ENCODE measurements around the gene ZNF341. TPM values are rescaled to one million over a fixed set of nuclear protein-coding genes. Genes with fewer than 3 reads are reported as not detected.
"Not testable (repeated sequence)": the region's sequence is repeated elsewhere in the genome, so short reads cannot be mapped to it uniquely, and the experiment has no call there.

The ZNF341 gene
- total RNA-seq, 1 donor from 2014 or later = 6.7 TPM

DNA sequence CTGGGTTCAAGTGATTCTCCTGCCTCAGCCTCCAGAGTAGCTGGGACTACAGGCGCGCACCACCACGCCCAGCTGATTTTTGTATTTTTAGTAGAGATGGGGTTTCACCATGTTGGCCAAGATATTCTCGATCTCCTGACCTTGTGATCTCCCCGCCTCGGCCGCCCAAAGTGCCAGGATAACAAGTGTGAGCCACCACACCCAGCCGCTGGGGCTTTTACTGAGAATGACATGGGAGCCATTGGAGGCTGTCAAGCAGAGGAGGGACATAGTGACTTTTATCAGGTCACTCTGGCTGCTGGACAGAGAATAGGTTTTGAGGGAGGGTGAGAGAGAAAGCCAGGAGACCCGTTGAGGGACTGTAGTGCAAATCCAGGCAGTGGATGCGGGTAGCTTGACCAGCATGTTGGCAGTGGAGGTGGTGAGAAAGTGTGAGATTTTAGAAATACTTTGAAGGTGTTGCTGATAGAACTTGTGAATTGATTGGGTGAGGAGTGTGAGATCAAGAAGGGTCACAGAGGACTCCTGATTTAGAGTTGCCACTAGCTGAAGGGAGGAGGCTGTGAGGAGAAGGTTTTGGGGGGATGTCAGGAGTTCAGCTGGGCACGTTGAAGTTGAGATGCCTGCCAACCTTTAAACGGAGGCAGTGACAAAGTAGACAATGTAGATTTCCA is 14.7 kb downstream of the ZNF341 start:
- no peak overlapping the region for H3K27ac Mint-ChIP-seq
- H3K9me3 Mint-ChIP-seq = no peaks in the 10 kb centered on the region
- intact Hi-C loops (cut with micrococcal nuclease) = no loop called here
- peaks cover 6% of the 10 kb centered on the region for H3K36me3 Mint-ChIP-seq (ENCODE audit: low read depth)
- no peaks in the 10 kb centered on the region for H3K27me3 Mint-ChIP-seq (ENCODE audit: insufficient read depth)
- DNase-seq (ENCODE audit: low spot score) = no peak
- peaks cover 8% of the 10 kb centered on the region for H3K4me1 Mint-ChIP-seq (ENCODE audit: low read depth)
- no peak overlapping the region for H3K4me3 Mint-ChIP-seq

DNA sequence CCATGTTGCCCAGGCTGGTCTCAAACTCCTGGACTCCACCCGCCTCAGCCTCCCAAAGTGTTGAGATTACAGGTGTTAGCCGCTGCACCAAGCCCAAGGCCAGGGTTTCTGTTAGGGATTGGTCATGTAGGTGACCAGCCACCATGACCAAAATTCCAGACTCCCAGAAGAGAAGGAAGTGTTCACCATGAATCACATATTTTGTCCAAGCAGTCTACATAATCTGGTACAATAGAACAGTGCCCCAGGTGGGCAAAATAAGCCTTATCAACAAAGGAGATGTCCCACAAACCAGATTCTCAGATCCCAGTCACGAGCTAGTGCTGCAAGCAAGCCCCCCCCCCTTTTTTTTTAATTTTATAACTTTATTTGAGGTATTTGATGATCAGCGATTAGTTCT is 20.0 kb downstream of the ZNF341 start:
- intact Hi-C loops (cut with micrococcal nuclease) = no loop called here
- no peak overlapping the region for H3K27ac Mint-ChIP-seq
- no peaks in the 10 kb centered on the region for H3K4me1 Mint-ChIP-seq (ENCODE audit: low read depth)
- H3K36me3 Mint-ChIP-seq (ENCODE audit: low read depth) = peaks cover 7% of the 10 kb centered on the region
- DNase-seq (ENCODE audit: low spot score) = no peak
- no peak overlapping the region for H3K4me3 Mint-ChIP-seq
- H3K27me3 Mint-ChIP-seq (ENCODE audit: insufficient read depth) = no peaks in the 10 kb centered on the region
- H3K9me3 Mint-ChIP-seq = no peaks in the 10 kb centered on the region

DNA sequence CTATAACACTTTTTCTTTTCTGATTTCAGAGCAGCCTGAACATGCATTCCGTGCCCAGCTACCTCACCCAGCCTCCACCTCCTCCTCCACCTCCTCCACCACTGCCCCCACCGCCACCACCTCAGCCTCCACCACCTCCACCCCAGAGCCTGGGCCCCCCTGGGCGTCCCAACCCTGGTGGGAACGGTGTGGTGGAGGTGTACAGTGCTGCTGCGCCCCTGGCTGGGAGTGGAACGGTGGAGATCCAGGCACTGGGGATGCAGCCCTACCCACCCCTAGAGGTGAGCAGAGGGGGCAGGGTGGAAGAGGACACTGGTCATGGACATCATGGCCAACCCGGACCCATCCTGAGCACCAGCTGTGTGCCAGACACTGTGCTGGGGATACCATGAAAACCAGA is 21.3 kb downstream of the ZNF341 start:
- Mint-ChIP-seq H3K27me3 (ENCODE audit: insufficient read depth) (no peaks in the 10 kb centered on the region), H3K4me3 (no peak overlapping the region), H3K9me3 (peaks cover 6% of the 10 kb centered on the region), H3K4me1 (ENCODE audit: low read depth) (peaks cover 5% of the 10 kb centered on the region), H3K36me3 (ENCODE audit: low read depth) (peaks cover 18% of the 10 kb centered on the region), H3K27ac (no peak overlapping the region)
- DNase-seq (ENCODE audit: low spot score) = no peak
- intact Hi-C loops (cut with micrococcal nuclease) = no loop called here

DNA sequence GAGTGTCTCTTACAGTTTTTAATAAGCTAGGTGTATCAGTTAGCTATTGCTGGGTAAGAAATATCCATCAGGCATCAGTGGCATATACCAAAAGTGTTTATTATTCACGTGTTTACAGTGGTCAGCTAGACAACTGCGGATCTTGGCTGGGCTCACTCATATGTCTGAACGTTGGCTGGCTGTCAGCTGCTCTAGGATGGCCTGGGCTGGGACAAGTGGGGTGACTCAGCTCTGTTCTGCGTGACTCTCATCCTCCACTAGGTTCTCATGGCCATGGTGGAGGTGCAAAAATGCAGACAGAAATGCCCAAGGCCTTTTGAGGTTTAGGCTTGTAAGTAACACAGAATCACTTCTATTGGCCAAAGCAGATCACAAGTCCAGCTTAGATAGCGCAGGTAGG is 22.0 kb downstream of the ZNF341 start:
- Mint-ChIP-seq H3K4me1 (ENCODE audit: low read depth) (peaks cover 5% of the 10 kb centered on the region), H3K4me3 (no peak overlapping the region), H3K9me3 (peaks cover 6% of the 10 kb centered on the region), H3K27ac (no peak overlapping the region), H3K36me3 (ENCODE audit: low read depth) (peaks cover 21% of the 10 kb centered on the region), H3K27me3 (ENCODE audit: insufficient read depth) (no peaks in the 10 kb centered on the region)
- intact Hi-C loops (cut with micrococcal nuclease) = no loop called here
- DNase-seq (ENCODE audit: low spot score) = no peak

DNA sequence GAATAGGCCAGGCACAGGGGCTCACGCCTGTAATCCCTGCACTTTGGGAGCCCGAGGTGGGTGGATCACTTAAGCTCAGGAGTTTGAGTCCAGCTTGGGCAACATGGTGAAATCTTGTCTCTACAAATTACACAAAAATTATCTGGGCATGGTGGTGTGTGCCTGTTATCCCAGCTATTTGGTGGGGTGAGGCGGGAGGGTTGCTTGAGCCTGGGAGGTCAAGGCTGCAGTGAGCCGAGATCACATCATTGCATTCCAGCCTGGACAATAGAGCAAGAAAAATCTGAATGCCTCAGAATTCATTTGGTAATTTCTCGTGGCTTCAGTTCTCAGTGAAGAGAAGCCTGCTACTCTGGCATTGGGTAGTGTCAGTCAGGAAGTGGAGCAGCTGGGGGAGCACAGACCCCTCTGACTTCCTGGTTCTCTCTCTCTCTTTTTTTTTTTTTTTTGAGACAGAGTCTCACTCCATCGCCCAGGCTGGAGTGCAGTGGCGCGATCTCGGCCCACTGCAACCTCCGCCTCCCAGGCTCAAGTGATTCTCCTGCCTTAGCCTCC is 24.2 kb downstream of the ZNF341 start:
- H3K4me1 Mint-ChIP-seq (ENCODE audit: low read depth); H3K9me3 Mint-ChIP-seq; H3K27ac Mint-ChIP-seq; DNase-seq (ENCODE audit: low spot score); H3K27me3 Mint-ChIP-seq (ENCODE audit: insufficient read depth); intact Hi-C loops (cut with micrococcal nuclease); H3K4me3 Mint-ChIP-seq: not testable (repeated sequence)
- peaks cover 25% of the 10 kb centered on the region for H3K36me3 Mint-ChIP-seq (ENCODE audit: low read depth)

DNA sequence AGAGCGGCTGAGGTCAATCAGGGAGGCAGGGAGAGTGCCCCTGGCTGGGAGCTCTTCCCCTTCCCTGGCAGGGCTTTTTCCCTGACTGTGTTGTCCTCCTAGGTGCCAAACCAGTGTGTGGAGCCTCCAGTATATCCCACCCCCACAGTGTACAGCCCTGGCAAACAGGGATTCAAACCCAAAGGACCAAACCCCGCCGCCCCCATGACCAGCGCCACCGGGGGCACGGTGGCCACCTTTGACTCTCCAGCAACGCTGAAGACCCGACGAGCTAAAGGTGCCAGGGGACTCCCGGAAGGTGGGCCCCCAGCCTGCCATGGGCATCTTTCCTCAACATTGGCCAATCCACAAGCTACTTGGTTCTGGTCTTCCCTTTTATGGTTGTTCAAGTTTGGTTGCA is 25.2 kb downstream of the ZNF341 start:
- Mint-ChIP-seq H3K9me3 (peaks cover 6% of the 10 kb centered on the region), H3K27me3 (ENCODE audit: insufficient read depth) (no peaks in the 10 kb centered on the region), H3K4me1 (ENCODE audit: low read depth) (peaks cover 5% of the 10 kb centered on the region), H3K4me3 (no peak overlapping the region), H3K27ac (no peak overlapping the region), H3K36me3 (ENCODE audit: low read depth) (peaks cover 21% of the 10 kb centered on the region)
- no peak for DNase-seq (ENCODE audit: low spot score)
- intact Hi-C loops (cut with micrococcal nuclease) = no loop called here

DNA sequence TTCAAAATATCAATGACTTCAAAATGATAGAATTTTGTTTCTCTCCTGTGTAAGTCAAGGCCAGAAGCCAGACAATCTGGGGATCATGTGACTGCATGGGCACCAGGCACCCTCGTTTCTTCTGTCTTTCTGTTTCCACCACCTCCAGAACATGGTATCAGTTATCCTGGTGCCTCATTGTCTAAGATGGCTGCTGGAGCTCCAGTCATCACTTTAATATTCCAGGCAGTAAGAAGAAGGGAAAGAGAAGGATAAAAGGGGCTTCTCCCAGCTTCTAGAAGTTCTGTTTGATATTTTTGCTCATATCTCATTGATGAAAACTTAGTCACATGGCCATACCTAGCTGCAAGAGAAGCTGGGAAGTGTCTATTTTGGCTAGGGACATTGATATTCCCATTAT is 25.7 kb downstream of the ZNF341 start:
- peaks cover 21% of the 10 kb centered on the region for H3K36me3 Mint-ChIP-seq (ENCODE audit: low read depth)
- H3K9me3 Mint-ChIP-seq = peaks cover 6% of the 10 kb centered on the region
- H3K27me3 Mint-ChIP-seq (ENCODE audit: insufficient read depth) = no peaks in the 10 kb centered on the region
- H3K4me3 Mint-ChIP-seq = no peak overlapping the region
- DNase-seq (ENCODE audit: low spot score) = no peak
- H3K4me1 Mint-ChIP-seq (ENCODE audit: low read depth) = peaks cover 5% of the 10 kb centered on the region
- no peak overlapping the region for H3K27ac Mint-ChIP-seq
- intact Hi-C loops (cut with micrococcal nuclease) = no loop called here

DNA sequence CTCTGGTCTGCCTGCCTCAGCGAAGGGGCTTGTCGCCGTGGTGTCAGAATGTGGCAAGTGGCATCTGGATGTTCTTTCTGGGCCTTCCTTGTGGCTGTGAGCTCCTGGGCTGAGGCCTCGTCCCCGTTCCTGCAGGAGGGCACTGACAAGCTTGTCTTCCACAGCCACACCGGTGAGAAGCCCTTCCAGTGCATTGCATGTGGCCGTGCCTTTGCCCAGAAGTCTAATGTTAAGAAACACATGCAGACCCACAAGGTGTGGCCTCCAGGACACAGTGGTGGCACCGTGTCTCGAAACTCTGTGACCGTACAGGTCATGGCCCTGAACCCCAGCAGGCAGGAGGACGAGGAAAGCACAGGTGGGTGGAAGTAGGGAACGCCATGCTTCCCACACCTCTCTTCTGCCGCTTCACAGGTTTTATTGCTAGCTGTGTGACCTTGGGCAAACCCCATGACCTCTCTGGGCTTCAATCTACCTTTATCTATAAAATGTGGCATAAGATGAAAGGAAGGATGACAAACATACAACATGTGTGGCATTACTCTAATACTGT is 30.0 kb downstream of the ZNF341 start:
- Mint-ChIP-seq H3K9me3 (peaks cover 6% of the 10 kb centered on the region), H3K4me3 (no peak overlapping the region), H3K4me1 (ENCODE audit: low read depth) (peaks cover 5% of the 10 kb centered on the region), H3K36me3 (ENCODE audit: low read depth) (peaks cover 23% of the 10 kb centered on the region), H3K27me3 (ENCODE audit: insufficient read depth) (no peaks in the 10 kb centered on the region), H3K27ac (no peak overlapping the region)
- no peak for DNase-seq (ENCODE audit: low spot score)
- intact Hi-C loops (cut with micrococcal nuclease) = no loop called here

DNA sequence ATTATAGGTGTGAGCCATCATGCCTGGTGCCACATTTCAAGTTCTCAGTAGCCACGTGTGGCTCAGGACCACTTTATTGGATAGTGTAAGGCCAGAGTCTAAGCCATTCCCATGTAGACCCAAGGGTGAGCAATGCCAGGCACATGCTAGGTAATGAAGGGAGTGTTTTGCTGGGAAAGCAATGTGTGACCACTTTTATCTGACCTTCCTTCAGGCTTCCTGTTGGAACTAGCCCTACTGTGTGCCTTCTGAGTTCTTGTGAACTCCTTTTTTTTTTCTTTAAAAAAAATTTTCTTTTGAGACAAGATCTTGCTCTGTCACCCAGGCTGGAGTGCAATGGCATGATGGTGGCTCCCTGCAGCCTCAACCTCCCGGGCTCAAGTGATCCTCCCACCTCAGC is 33.3 kb downstream of the ZNF341 start:
- intact Hi-C loops (cut with micrococcal nuclease) = no loop called here
- no peak for DNase-seq (ENCODE audit: low spot score)
- Mint-ChIP-seq H3K27ac (no peak overlapping the region), H3K9me3 (no peaks in the 10 kb centered on the region), H3K4me1 (ENCODE audit: low read depth) (no peaks in the 10 kb centered on the region), H3K4me3 (no peak overlapping the region), H3K36me3 (ENCODE audit: low read depth) (peaks cover 15% of the 10 kb centered on the region), H3K27me3 (ENCODE audit: insufficient read depth) (no peaks in the 10 kb centered on the region)

DNA sequence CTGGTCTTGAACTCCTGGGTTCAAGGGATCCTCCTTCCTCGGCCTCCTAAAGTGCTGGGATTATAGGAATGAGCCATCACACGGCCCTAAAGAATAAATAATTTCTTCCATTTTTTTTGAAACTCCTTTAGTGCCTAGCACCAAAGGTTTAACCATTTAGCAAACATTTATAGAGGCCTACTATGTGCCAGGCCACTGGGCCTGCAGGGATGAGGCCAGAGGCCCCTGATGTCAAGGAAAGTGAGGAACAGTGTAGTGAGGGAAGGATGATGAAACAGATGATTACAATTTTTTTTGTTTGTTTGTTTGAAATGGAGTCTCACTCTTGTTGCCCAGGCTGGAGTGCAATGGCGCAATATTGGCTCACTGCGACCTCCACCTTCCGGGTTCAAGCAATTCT is 33.8 kb downstream of the ZNF341 start:
- intact Hi-C loops (cut with micrococcal nuclease) = no loop called here
- DNase-seq (ENCODE audit: low spot score) = no peak
- H3K9me3 Mint-ChIP-seq = no peaks in the 10 kb centered on the region
- no peak overlapping the region for H3K27ac Mint-ChIP-seq
- peaks cover 15% of the 10 kb centered on the region for H3K36me3 Mint-ChIP-seq (ENCODE audit: low read depth)
- no peaks in the 10 kb centered on the region for H3K27me3 Mint-ChIP-seq (ENCODE audit: insufficient read depth)
- H3K4me1 Mint-ChIP-seq (ENCODE audit: low read depth) = no peaks in the 10 kb centered on the region
- no peak overlapping the region for H3K4me3 Mint-ChIP-seq

DNA sequence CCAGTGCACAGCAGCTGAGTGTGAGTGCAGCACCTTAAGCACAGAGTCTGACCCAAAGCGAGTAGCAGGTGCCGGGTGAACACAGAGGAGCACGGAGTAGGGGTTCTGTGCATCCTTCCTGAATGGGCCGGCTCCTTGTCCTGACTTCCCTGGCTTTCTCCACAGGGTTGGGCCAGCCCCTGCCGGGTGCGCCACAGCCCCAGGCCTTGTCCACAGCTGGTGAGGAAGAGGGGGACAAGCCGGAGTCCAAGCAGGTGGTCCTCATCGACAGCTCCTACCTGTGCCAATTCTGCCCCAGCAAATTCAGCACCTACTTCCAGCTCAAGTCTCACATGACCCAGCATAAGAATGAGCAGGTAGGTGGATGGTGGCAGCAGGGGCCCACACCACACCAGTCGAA is 34.9 kb downstream of the ZNF341 start:
- Mint-ChIP-seq H3K36me3 (ENCODE audit: low read depth) (peaks cover 15% of the 10 kb centered on the region), H3K27me3 (ENCODE audit: insufficient read depth) (no peaks in the 10 kb centered on the region), H3K4me1 (ENCODE audit: low read depth) (no peaks in the 10 kb centered on the region), H3K4me3 (no peak overlapping the region), H3K27ac (no peak overlapping the region), H3K9me3 (no peaks in the 10 kb centered on the region)
- intact Hi-C loops (cut with micrococcal nuclease) = no loop called here
- DNase-seq (ENCODE audit: low spot score) = no peak

DNA sequence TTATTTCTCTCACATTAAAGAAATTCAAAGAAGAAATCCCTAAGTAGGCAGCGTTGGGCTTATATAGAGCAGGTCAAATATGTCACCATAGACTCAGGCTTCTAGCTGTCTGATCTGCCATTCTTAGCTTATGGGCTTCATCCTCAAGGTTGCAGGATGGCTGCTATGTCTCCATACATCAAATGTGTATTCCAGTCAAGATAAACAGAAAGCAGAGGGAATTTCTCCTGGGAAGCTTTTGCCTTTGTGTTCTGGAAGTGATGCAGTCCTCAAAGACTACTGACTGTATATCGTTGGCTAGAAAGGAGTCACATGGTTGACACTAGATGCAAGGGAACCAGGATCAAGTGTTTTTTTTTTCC is 36.0 kb downstream of the ZNF341 start:
- no peak overlapping the region for H3K27ac Mint-ChIP-seq
- intact Hi-C loops (cut with micrococcal nuclease) = no loop called here
- H3K36me3 Mint-ChIP-seq (ENCODE audit: low read depth) = peaks cover 16% of the 10 kb centered on the region
- no peaks in the 10 kb centered on the region for H3K27me3 Mint-ChIP-seq (ENCODE audit: insufficient read depth)
- peaks cover under 1% of the 10 kb centered on the region for H3K4me1 Mint-ChIP-seq (ENCODE audit: low read depth)
- no peak overlapping the region for H3K4me3 Mint-ChIP-seq
- no peak for DNase-seq (ENCODE audit: low spot score)
- H3K9me3 Mint-ChIP-seq = no peaks in the 10 kb centered on the region

DNA sequence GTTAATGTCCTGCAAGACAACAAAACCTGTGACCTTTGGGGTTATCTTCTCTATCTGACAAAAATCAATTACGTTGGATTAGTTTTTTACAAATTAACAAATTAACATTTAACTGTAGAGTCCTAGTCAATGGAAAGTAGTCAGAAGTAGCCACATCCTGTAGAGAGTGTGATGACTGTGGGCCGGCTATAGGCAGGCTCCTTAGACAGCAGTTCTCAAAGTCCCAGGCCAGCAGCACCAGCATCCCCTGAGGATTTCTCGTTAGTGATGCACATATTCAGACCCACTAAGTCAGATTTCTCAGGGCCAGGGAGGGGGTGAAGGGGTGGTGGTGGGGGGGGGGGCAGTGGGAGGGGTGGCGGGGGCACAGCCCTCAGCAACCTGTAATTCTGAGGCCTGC is 37.2 kb downstream of the ZNF341 start:
- peaks cover 9% of the 10 kb centered on the region for H3K4me1 Mint-ChIP-seq (ENCODE audit: low read depth)
- intact Hi-C loops (cut with micrococcal nuclease) = no loop called here
- peaks cover 16% of the 10 kb centered on the region for H3K36me3 Mint-ChIP-seq (ENCODE audit: low read depth)
- no peak overlapping the region for H3K4me3 Mint-ChIP-seq
- no peak overlapping the region for H3K27ac Mint-ChIP-seq
- DNase-seq (ENCODE audit: low spot score) = no peak
- no peaks in the 10 kb centered on the region for H3K9me3 Mint-ChIP-seq
- no peaks in the 10 kb centered on the region for H3K27me3 Mint-ChIP-seq (ENCODE audit: insufficient read depth)

DNA sequence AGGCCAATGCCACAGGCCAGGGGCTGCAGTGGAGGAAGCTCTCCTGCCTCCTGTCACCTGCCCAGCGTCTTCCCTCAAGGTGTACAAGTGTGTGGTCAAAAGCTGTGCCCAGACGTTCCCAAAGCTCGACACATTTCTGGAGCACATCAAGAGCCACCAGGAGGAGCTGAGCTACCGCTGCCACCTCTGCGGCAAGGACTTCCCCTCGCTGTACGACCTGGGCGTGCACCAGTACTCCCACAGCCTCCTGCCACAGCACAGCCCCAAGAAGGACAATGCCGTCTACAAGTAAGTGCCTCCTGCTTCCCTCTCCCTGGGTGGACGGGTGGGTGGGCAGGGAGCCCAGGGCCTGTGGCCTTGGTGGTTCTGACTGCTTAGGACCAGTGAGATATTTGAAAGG is 38.2 kb downstream of the ZNF341 start:
- Mint-ChIP-seq H3K36me3 (ENCODE audit: low read depth) (peaks cover 18% of the 10 kb centered on the region), H3K4me1 (ENCODE audit: low read depth) (peaks cover 19% of the 10 kb centered on the region), H3K4me3 (no peak overlapping the region), H3K9me3 (no peaks in the 10 kb centered on the region), H3K27me3 (ENCODE audit: insufficient read depth) (no peaks in the 10 kb centered on the region), H3K27ac (no peak overlapping the region)
- intact Hi-C loops (cut with micrococcal nuclease) = no loop called here
- no peak for DNase-seq (ENCODE audit: low spot score)

Data from activated T-helper 1 cell treated with anti-CD3 and anti-CD28 coated beads, Interleukin-12 subunit alpha, Interleukin-12 subunit beta, Interleukin-2, Interleukin-4 antibody, amounts not matched to agents 30 ng/mL and 10 ng/mL and 1 ng/mL, durations not matched to agents 14 hours and 24 hours and 36 hours (primary cell).